Hepatic stellate cell (primary cell): Measurements from ENCODE around the gene NANS.
"Not testable (repeated sequence)": the region's sequence is repeated elsewhere in the genome, so short reads cannot be mapped to it uniquely, and the experiment has no call there.

Experiments used
- DNase-seq: peaks from one replicate; pipeline ENCODE4 v3.0.0; 2011; ENCODE audit warnings: low spot score

NANS gene

GRCh38 chr9:98080326-98080725, 23.8 kb downstream of the NANS start:
- peak; percentile 32 for DNase-seq

DNA sequence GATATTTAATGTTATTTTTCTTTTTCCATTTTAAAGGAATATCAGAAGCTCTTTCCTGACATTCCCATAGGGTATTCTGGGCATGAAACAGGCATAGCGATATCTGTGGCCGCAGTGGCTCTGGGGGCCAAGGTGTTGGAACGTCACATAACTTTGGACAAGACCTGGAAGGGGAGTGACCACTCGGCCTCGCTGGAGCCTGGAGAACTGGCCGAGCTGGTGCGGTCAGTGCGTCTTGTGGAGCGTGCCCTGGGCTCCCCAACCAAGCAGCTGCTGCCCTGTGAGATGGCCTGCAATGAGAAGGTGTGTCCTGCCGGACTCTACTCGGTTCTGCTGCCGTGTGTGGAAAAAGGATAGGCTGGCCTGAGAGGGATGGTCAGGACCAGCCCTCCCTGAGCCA, 24.2 kb downstream of the NANS start:
- no peak for DNase-seq

DNA sequence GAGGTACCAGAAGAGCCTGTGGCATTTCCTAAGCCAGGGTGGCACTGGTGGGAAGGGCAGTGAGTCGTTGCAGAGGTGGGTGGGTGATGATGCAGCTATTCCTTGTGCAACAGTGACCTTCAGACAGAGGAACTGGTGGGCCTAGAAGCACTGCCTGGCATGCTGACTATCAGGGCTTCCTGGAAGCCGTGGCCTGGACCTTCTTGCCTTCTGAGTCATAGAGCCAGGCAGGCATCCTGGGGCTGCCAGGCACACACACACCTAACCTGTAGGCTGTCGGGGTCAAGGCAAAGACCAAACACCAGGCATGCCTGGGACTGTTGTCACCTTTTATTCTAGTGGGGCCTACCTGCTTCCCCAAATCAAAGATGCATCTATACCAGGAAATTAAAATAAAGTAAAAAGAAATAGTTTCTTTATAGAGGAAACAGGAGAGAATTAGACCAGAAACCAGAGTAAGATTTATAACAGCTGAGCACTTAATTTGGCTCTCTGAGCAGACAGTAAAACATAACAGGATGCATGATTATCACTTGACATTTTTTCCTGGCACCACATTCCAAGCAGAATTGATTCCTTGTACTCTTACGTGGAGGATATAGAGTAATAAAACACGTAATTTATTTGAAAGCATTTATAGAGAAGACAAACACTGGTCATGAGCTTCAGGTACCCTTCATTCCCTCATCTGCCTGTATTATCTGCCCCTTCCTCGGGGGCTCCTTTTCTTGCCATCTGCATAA, 25.1 kb downstream of the NANS start:
- peak; percentile 30 for DNase-seq

DNA sequence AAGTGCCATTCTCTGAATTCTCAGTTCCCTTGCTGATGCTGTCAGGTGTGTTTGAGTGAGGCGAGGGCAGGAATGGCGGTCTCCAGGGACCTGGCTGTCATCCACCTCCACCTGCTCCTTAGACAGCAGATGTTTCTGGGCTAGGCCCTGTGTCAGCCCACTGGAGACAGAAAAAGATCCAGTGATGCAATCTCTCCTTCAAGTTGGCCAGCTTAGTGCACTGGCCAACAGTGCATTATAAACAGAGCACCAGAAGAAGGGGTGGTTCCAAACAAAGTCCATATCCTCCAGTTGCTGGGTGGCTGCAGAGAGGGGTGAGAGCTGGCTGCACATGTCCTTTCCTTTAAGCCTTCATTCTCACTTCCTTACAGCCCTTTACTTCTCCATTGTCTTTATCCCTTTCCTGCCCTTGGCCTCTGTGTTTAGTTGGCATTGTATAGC, 26.5 kb downstream of the NANS start:
- DNase-seq: no peak

GRCh38 chr9:98083566-98084183, 27.1 kb downstream of the NANS start:
- DNase-seq: no peak

DNA sequence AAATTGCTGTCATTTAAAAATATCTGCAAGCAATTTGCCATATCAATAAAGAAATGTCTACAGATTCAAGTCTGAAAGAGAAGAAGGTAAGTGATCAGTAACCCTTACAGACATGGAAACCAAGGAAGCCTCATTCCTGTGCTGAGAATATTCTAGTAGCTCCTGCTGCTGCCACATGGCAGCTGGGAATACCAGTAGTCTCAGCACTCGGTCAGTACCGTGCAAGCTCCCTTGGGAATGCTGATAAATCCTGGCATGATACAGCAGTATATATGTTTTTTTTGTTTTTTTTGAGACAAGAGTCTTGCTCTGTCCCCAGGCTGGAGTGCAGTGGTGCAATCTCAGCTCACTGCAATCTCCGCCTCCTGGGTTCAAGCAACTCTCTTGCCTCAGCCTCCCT, 27.9 kb downstream of the NANS start:
- DNase-seq: no peak

DNA sequence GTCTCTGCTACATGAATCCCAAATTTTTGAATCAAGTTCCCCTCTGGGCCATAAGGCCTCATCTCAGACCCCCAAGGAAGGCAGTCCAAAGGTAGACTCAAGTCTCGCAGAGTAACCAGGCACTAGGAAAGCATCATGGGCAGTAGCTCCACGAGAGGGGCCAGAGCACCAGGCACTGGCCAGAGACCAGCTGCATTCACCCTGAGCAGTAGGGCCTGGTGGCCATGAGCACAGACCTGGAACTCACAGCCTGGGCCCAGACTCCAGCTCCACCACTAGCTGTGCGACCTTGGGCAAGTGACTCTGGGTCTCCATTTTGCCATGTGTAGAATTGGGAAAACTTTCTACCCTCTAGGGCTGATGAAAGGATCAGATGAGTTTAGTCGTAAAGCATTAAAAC, 28.5 kb downstream of the NANS start:
- no peak for DNase-seq

DNA sequence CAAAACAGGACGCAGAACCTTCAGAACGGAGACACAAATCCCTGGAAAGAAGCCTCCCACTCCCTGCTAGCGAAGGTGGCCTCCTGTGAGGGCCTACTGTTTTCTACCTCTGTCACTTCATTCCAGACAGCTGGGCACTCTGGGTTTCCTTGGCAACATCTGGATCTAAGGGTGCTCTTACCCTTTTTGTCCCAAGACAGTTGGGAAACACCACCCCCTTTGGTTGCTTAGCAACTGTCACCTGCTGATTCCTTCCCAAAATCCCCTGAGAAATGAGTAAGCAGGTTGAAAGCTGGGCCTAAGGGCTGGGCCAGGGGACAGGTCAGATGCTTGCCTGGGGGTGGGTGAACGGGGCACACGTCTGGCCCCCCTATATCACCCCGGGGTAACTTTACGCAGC, 29.4 kb downstream of the NANS start:
- DNase-seq: no peak

DNA sequence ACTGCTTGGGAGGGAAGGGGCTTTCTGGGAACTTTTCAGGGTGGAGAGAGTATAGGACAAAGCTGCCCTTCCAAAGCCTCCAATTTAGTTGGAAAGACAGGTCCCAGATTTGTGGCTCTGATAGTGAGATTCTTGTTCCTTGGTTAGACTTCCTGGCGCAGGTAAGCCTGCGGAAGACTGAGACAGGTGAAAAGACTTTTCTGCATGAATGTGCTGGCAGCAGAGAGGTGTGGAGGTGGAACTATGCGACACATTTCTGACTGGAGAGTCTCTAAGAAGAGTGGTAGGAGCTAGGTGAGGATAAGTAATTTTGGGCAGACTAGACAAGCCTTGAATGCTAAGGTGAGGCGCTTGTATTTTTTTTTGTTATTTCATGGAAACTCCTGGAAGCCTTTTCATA, 29.9 kb downstream of the NANS start:
- no peak for DNase-seq

DNA sequence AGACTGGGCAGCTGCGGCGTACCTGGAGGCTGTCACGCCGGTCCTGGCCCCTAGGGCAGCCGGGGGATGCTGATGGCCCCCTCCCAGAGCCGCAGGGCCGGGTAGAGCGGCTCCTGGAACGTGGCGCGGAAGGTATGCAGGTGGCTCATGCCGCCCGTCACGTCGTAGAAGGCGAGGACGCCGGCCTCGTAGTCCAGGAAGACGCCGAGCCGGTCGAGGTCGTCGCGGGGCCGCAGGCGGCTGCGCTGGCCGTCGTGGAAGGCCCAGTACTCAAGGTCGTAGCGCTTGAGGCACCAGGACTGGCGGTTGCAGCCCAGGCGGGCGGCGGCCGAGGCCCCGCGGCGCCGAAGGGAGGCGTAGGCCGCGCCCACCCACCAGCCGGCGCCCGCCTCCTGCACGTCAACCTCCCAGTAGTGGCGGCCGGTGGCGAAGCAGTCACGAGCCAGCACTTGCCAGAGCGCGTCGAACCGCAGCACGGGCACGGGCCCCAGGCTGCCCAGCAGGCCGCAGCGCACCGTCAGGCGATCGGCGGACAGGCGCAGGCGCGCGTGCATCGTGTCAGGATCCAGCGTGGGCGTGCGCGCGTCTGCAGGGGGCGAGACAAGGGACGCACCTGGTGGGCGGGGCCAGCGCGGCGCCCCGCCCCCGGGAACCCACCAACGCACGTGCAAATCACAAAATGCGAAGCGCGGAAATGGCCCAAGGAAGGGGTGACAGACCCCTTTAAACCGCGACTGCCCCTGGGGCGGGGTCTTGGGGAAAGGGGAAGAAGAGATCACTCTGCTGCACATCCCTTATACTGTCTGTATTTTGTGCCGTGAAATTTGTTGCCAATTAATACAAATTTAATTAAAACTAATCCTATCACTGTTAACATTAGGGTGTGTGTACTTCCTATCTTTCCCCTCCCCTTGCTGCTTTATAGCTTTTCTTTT, 31.2 kb downstream of the NANS start:
- no peak for DNase-seq

GRCh38 chr9:98090674-98091073, 34.1 kb downstream of the NANS start:
- not testable (repeated sequence) for DNase-seq

GRCh38 chr9:98091735-98092612, 35.4 kb downstream of the NANS start:
- DNase-seq: no peak

GRCh38 chr9:98092613-98092931, 36.0 kb downstream of the NANS start:
- no peak for DNase-seq

GRCh38 chr9:98094316-98094715, 37.8 kb downstream of the NANS start:
- DNase-seq: no peak

GRCh38 chr9:98094851-98095250, 38.3 kb downstream of the NANS start:
- DNase-seq: no peak

DNA sequence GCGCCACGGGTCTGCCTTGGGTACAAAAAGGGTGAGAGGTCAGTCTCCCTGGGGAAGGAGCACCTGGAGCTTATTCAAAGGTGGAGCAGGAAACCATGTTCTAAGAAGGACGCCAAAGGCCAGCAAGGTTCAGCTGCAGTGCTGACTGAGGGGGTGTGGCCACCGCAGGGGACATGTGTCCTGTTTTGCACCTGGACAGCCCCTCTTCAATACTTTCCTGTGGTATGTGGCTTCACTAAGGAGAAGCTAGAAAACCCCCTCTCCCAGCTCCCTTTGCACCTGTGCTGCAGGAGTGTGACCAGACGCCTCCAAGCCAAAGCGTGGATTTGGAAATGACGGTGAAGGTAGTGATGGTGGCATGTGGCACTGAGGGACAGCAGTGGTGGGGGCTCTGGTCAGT, 38.9 kb downstream of the NANS start:
- no peak for DNase-seq

GRCh38 chr9:98096091-98096490, 39.6 kb downstream of the NANS start:
- DNase-seq: no peak

GRCh38 chr9:98097836-98098235, 41.3 kb downstream of the NANS start:
- no peak for DNase-seq

GRCh38 chr9:98099346-98099745, 42.8 kb downstream of the NANS start:
- no peak for DNase-seq

- DNase-seq: no peak
Measured at GRCh38 chr9:98099898-98100297, 43.4 kb downstream of the NANS start.

GRCh38 chr9:98100456-98100855, 43.9 kb downstream of the NANS start:
- no peak for DNase-seq

- no peak for DNase-seq
Measured at GRCh38 chr9:98101416-98101815, 44.9 kb downstream of the NANS start.
